Panc1 (cell line): ENCODE results near the gene SPRYD3.
A peak's percentile ranks its signal among the peaks of the same experiment; 100 is the strongest.

Source experiments
- CTCF ChIP-seq: fragments of 450-650 bp; IDR thresholded peaks from 2 replicates; pipeline ENCODE4 v1.5.1; 2017; ENCODE audit warnings: mild to moderate bottlenecking
- POLR2AphosphoS5 ChIP-seq: IDR thresholded peaks from 2 replicates; pipeline ENCODE4 v1.6.1; 2012; ENCODE audit warnings: mild to moderate bottlenecking, low read depth, low read length, moderate library complexity
- REST ChIP-seq, 2 experiments: IDR thresholded peaks; 2 replicates each; pipeline ENCODE4 v1.6.1; 2011 to 2012; ENCODE audit warnings: low read depth in 2 of 2, control low read depth in 1 of 2, low read length in 1 of 2, mild to moderate bottlenecking in 1 of 2, moderate library complexity in 1 of 2; ENCODE audit not compliant: insufficient read depth in 1 of 2
- SIN3A ChIP-seq: IDR thresholded peaks from 2 replicates; pipeline ENCODE4 v1.6.1; 2012; ENCODE audit warnings: low read depth, mild to moderate bottlenecking, low read length, moderate library complexity, borderline replicate concordance; ENCODE audit not compliant: insufficient read depth

- TF ChIP-seq POLR2AphosphoS5 (peak; percentile 20), CTCF (no peak), REST (IDR thresholded peaks at IDR 0.05; ENCODE audit: insufficient read depth in 1 of 2, low read depth in 2 of 2, low read length in 1 of 2) (no peak), SIN3A (no peak)
Observed at GRCh38 chr12:53049571-53050318, 29.4 kb downstream of the SPRYD3 start, which contains the start of gene TNS2.
